WTC11 (cell line): ENCODE measurements around the gene CNMD.

Experiments
- ATF2 ChIP-seq: sonication (generic); formaldehyde crosslinking; IDR thresholded peaks from 2 replicates; pipeline ENCODE4 v1.8.1; 2022; ENCODE audit warnings: low read depth, missing genetic modification reagents, borderline replicate concordance
- ATF3 ChIP-seq: sonication (generic); formaldehyde crosslinking; conservative IDR thresholded peaks from 2 replicates; pipeline ENCODE4 v1.8.1; 2022; ENCODE audit warnings: mild to moderate bottlenecking, missing genetic modification reagents
- CREB1 ChIP-seq: sonication (generic); formaldehyde crosslinking; IDR thresholded peaks from 2 replicates; pipeline ENCODE4 v1.8.0; 2023; ENCODE audit warnings: mild to moderate bottlenecking, missing genetic modification reagents
- GABPB1 ChIP-seq: sonication (generic); formaldehyde crosslinking; IDR thresholded peaks from 2 replicates; pipeline ENCODE4 v1.8.1; 2023; ENCODE audit warnings: mild to moderate bottlenecking, missing genetic modification reagents
- MAX ChIP-seq: sonication (generic); formaldehyde crosslinking; IDR thresholded peaks from 2 replicates; pipeline ENCODE4 v1.8.0; 2022; ENCODE audit warnings: mild to moderate bottlenecking, missing genetic modification reagents
- NFYB ChIP-seq: sonication (generic); formaldehyde crosslinking; conservative IDR thresholded peaks from 2 replicates; pipeline ENCODE4 v1.8.0; 2022; ENCODE audit warnings: low read depth, missing genetic modification reagents
- NR3C1 ChIP-seq: sonication (generic); formaldehyde crosslinking; conservative IDR thresholded peaks from 2 replicates; pipeline ENCODE4 v1.8.1; 2023; ENCODE audit warnings: low read depth, mild to moderate bottlenecking, missing genetic modification reagents
- PRDM15 ChIP-seq: sonication (generic); formaldehyde crosslinking; IDR thresholded peaks from 2 replicates; pipeline ENCODE4 v1.8.0; 2022; ENCODE audit warnings: missing genetic modification reagents
- RELA ChIP-seq: sonication (generic); formaldehyde crosslinking; IDR thresholded peaks from 2 replicates; pipeline ENCODE4 v1.8.1; 2022; ENCODE audit warnings: missing genetic modification reagents, mild to moderate bottlenecking, borderline replicate concordance
- TEAD1 ChIP-seq: sonication (generic); formaldehyde crosslinking; IDR thresholded peaks from 2 replicates; pipeline ENCODE4 v1.8.0; 2022; ENCODE audit warnings: mild to moderate bottlenecking, missing genetic modification reagents
- ZNF423 ChIP-seq: fragments of 250-450 bp; sonication (Bioruptor Pico); IDR thresholded peaks from 2 replicates; pipeline ENCODE4 v2.1.2; 2022; ENCODE audit warnings: mild to moderate bottlenecking, moderate library complexity
- TF ChIP-seq, protein P1 (sequence below): fragments of 200-600 bp; IDR thresholded peaks from 2 replicates; pipeline ENCODE4 v1.8.0; 2022; ENCODE audit warnings: antibody characterized with exemption
- TF ChIP-seq, protein P2 (sequence below): sonication (generic); formaldehyde crosslinking; IDR thresholded peaks from 2 replicates; pipeline ENCODE4 v1.8.0; 2022; ENCODE audit warnings: mild to moderate bottlenecking, missing genetic modification reagents

DNA sequence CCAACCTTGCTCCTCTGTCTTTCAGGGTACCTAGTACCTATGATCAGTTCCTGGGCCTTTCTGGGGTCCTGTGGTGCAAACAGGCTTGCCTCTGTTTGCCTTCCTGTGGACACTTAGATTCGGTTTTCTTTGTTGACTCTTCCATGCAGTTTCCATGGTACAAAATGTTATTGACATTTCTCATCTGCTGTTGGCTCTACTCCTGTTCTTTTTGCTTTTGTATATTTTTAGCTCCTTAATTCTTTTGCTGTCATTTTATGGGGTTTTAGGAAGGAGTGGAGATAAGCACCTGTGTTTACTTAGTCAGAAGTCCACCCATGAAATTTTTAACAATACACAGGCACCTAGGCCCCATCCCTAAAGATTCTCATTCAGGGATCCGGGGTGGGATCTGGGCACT is 20.5 kb upstream of the CNMD start:
- TF ChIP-seq NR3C1 (CRISPR knock-in tag) (no peak), ZNF423 (CRISPR knock-in tag) (no peak), NFYB (no peak), MAX (CRISPR knock-in tag) (no peak), RELA (CRISPR knock-in tag) (no peak), CREB1 (CRISPR knock-in tag) (no peak), ATF2 (CRISPR knock-in tag) (no peak), PRDM15 (CRISPR knock-in tag) (no peak), ATF3 (CRISPR knock-in tag) (no peak), GABPB1 (CRISPR knock-in tag) (no peak), TEAD1 (no peak)
- TF ChIP-seq, protein P1, sequence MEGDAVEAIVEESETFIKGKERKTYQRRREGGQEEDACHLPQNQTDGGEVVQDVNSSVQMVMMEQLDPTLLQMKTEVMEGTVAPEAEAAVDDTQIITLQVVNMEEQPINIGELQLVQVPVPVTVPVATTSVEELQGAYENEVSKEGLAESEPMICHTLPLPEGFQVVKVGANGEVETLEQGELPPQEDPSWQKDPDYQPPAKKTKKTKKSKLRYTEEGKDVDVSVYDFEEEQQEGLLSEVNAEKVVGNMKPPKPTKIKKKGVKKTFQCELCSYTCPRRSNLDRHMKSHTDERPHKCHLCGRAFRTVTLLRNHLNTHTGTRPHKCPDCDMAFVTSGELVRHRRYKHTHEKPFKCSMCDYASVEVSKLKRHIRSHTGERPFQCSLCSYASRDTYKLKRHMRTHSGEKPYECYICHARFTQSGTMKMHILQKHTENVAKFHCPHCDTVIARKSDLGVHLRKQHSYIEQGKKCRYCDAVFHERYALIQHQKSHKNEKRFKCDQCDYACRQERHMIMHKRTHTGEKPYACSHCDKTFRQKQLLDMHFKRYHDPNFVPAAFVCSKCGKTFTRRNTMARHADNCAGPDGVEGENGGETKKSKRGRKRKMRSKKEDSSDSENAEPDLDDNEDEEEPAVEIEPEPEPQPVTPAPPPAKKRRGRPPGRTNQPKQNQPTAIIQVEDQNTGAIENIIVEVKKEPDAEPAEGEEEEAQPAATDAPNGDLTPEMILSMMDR = no peak
- TF ChIP-seq, protein P2, sequence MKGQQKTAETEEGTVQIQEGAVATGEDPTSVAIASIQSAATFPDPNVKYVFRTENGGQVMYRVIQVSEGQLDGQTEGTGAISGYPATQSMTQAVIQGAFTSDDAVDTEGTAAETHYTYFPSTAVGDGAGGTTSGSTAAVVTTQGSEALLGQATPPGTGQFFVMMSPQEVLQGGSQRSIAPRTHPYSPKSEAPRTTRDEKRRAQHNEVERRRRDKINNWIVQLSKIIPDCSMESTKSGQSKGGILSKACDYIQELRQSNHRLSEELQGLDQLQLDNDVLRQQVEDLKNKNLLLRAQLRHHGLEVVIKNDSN = no peak
